Endodermal cell (in vitro differentiated cells): ENCODE data around the gene C17orf107. TPM values are rescaled to one million over a fixed set of nuclear protein-coding genes. Genes with fewer than 3 reads are reported as not detected.
A peak's percentile ranks its signal among the peaks of the same experiment; 100 is the strongest.

Experiments used
- DNase-seq: peaks from one replicate; pipeline ENCODE4 v3.0.0-alpha.2; 2017
- H3K27ac ChIP-seq: 2 replicates; pipeline ENCODE4 v1.5.1; 2013; ENCODE audit warnings: mild to moderate bottlenecking, low read depth, low read length, moderate library complexity
- H3K27me3 ChIP-seq: 2 replicates; pipeline ENCODE4 v1.6.1; 2013; ENCODE audit warnings: mild to moderate bottlenecking, low read length, moderate library complexity; ENCODE audit not compliant: insufficient read depth, control insufficient read depth, poor library complexity, severe bottlenecking
- H3K36me3 ChIP-seq: 2 replicates; pipeline ENCODE4 v1.7.0; 2013; ENCODE audit warnings: mild to moderate bottlenecking, low read length, moderate library complexity; ENCODE audit not compliant: control insufficient read depth, insufficient read depth
- H3K4me1 ChIP-seq: one replicate; pipeline ENCODE4 v1.7.0; 2013; ENCODE audit warnings: low read length; ENCODE audit not compliant: control insufficient read depth, insufficient read depth
- H3K4me3 ChIP-seq: 2 replicates; pipeline ENCODE4 v1.5.1; 2013; ENCODE audit warnings: mild to moderate bottlenecking, low read length, moderate library complexity
- H3K9ac ChIP-seq: 2 replicates; pipeline ENCODE4 v1.6.1; 2013; ENCODE audit warnings: mild to moderate bottlenecking, low read length, moderate library complexity; ENCODE audit not compliant: poor library complexity, severe bottlenecking; ENCODE audit errors: extremely low read depth
- H3K9me3 ChIP-seq: 2 replicates; pipeline ENCODE4 v1.6.1; 2013; ENCODE audit warnings: mild to moderate bottlenecking, low read length, moderate library complexity; ENCODE audit not compliant: control insufficient read depth
- H3K27ac Mint-ChIP-seq: 2 replicates; pipeline ENCODE4 v1.8.0; 2020; ENCODE audit warnings: mixed read lengths
- H3K27me3 Mint-ChIP-seq: 2 replicates; pipeline ENCODE4 v1.8.0; 2021; ENCODE audit warnings: mild to moderate bottlenecking, mixed read lengths; ENCODE audit not compliant: insufficient read depth
- H3K36me3 Mint-ChIP-seq: 2 replicates; pipeline ENCODE4 v1.8.0; 2020; ENCODE audit warnings: low read depth, mixed read lengths
- H3K4me1 Mint-ChIP-seq: 2 replicates; pipeline ENCODE4 v1.8.0; 2020; ENCODE audit warnings: mixed read lengths
- H3K4me3 Mint-ChIP-seq: 2 replicates; pipeline ENCODE4 v1.8.0; 2020; ENCODE audit warnings: mild to moderate bottlenecking, moderate library complexity, mixed read lengths
- H3K9me3 Mint-ChIP-seq: 2 replicates; pipeline ENCODE4 v1.8.0; 2020; ENCODE audit warnings: mild to moderate bottlenecking, mixed read lengths
- WGBS, 2 experiments: methylation state at CpG; one replicate each; pipeline versions ENCODE4 v1.1.5 to v1.1.7; 2013; ENCODE audit warnings: missing lambda C conversion rate in 2 of 2, mixed read lengths in 1 of 2; ENCODE audit not compliant: insufficient coverage in 1 of 2, insufficient read length in 1 of 2; 5-methylcytosine and 5-hydroxymethylcytosine counted together
- total RNA-seq, 2 donors: library from RNA; stranded (reverse); fragmentation: NEBNext Ultra II Directional in 1 of 2; extraction: Animal tissue kit (Norgen Biotek cat#: 25700) in 1 of 2; gene quantifications; 2 replicates in 1 of 2; 3 replicates in 1 of 2; pipeline ENCODE4 v1.2.1, GENCODE V29; 2021
- TF ChIP-seq, protein P1 (sequence below): fragments of 200-600 bp; sonication (generic); conservative IDR thresholded peaks from 2 replicates; pipeline ENCODE4 v1.5.0; 2021; ENCODE audit warnings: antibody characterized with exemption, mild to moderate bottlenecking

The C17orf107 gene
- total RNA-seq, 2 donors from 2014 or later, result 0.82 to 4.8 TPM

DNA sequence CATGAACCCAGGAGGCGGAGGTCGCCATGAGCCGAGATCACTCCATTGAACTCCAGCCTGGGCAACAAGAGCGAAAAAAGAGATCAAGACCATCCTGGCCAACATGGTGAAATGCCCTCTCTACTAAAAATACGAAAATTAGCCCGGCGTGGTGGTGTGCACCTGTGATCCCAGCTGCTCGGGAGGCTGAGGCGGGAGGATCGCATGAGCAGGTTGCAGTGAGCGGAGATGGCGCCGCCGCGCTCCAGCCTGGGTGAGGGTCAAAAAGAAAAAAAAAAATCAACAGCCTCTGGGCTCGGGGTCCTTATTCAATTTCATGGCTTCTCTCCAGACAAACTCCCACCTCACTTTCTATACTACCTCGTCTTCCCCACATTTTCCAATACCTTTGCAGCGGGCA is 29.5 kb downstream of the C17orf107 start:
- TF ChIP-seq, protein P1, sequence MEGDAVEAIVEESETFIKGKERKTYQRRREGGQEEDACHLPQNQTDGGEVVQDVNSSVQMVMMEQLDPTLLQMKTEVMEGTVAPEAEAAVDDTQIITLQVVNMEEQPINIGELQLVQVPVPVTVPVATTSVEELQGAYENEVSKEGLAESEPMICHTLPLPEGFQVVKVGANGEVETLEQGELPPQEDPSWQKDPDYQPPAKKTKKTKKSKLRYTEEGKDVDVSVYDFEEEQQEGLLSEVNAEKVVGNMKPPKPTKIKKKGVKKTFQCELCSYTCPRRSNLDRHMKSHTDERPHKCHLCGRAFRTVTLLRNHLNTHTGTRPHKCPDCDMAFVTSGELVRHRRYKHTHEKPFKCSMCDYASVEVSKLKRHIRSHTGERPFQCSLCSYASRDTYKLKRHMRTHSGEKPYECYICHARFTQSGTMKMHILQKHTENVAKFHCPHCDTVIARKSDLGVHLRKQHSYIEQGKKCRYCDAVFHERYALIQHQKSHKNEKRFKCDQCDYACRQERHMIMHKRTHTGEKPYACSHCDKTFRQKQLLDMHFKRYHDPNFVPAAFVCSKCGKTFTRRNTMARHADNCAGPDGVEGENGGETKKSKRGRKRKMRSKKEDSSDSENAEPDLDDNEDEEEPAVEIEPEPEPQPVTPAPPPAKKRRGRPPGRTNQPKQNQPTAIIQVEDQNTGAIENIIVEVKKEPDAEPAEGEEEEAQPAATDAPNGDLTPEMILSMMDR, result no peak
- Mint-ChIP-seq H3K4me3 (no peak overlapping the region), H3K27ac (no peak overlapping the region), H3K27me3 (no peaks in the 10 kb centered on the region), H3K4me1 (peaks cover 8% of the 10 kb centered on the region), H3K9me3 (no peaks in the 10 kb centered on the region), H3K36me3 (peaks cover 10% of the 10 kb centered on the region)
- Histone ChIP-seq H3K4me1 (no peaks in the 10 kb centered on the region), H3K27ac (no peak overlapping the region), H3K36me3 (peaks cover 3% of the 10 kb centered on the region), H3K4me3 (no peak overlapping the region), H3K9me3 (no peaks in the 10 kb centered on the region), H3K9ac (no peak overlapping the region), H3K27me3 (no peaks in the 10 kb centered on the region)
- DNase-seq, result no peak
- WGBS, 2 experiments, result 96% methylated on average over 12 to 18 of the region's 18 CpGs

DNA sequence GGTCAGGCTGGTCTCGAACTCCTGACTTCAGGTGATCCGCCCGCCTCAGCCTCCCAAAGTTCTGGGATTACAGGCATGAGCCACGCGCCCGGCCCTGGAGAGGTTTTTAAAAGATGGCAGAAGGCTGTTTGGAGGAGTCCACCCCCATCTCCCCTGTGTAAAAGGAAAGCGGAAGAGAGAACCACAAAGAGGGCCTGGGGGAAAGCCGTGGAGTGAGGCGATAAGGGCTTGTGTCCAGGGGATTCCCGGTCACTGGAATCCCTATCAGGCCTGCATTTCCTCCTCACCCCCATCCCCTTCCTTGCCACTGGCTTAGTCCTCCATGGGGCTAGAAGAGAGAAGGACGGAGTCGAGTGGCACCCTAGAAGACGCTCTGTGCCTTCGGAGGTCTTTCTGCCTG is 32.6 kb downstream of the C17orf107 start, which contains the start of gene GP1BA:
Gene GP1BA, plus strand, starts transcription at position 315 of the 400 bp plus-strand sequence. CDS start 328 bp downstream, outside the sequence.
- Mint-ChIP-seq H3K9me3 (no peaks in the 10 kb centered on the region), H3K4me1 (peaks cover 16% of the 10 kb centered on the region), H3K36me3 (peaks cover 11% of the 10 kb centered on the region), H3K4me3 (no peak within 1 kb of the TSS), H3K27me3 (no peaks in the 10 kb centered on the region), H3K27ac (peak within 1 kb of the TSS; percentile 48)
- no peaks in the 10 kb centered on the region for H3K27me3 ChIP-seq
- no peaks in the 10 kb centered on the region for H3K4me1 ChIP-seq
- H3K9ac ChIP-seq, result no peak within 1 kb of the TSS
- 92 to 97% methylated on average over 5 to 14 of the region's 14 CpGs for WGBS, 2 experiments
- no peak within 1 kb of the TSS for H3K27ac ChIP-seq
- H3K9me3 ChIP-seq, result no peaks in the 10 kb centered on the region
- H3K4me3 ChIP-seq, result no peak within 1 kb of the TSS
- peaks cover 12% of the 10 kb centered on the region for H3K36me3 ChIP-seq
- no peak for DNase-seq
- TF ChIP-seq, protein P1, result no peak

DNA sequence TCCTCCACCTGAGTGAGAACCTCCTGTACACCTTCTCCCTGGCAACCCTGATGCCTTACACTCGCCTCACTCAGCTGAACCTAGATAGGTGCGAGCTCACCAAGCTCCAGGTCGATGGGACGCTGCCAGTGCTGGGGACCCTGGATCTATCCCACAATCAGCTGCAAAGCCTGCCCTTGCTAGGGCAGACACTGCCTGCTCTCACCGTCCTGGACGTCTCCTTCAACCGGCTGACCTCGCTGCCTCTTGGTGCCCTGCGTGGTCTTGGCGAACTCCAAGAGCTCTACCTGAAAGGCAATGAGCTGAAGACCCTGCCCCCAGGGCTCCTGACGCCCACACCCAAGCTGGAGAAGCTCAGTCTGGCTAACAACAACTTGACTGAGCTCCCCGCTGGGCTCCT is 33.4 kb downstream of the C17orf107 start:
- H3K9me3 Mint-ChIP-seq, result no peaks in the 10 kb centered on the region
- TF ChIP-seq, protein P1, result no peak
- Histone ChIP-seq H3K4me3 (no peak overlapping the region), H3K36me3 (peaks cover 19% of the 10 kb centered on the region), H3K9me3 (no peaks in the 10 kb centered on the region), H3K4me1 (no peaks in the 10 kb centered on the region), H3K27me3 (no peaks in the 10 kb centered on the region), H3K27ac (no peak overlapping the region), H3K9ac (no peak overlapping the region)
- peak overlapping the region; percentile 48 for H3K27ac Mint-ChIP-seq
- no peak overlapping the region for H3K4me3 Mint-ChIP-seq
- no peak for DNase-seq
- H3K27me3 Mint-ChIP-seq, result no peaks in the 10 kb centered on the region
- H3K4me1 Mint-ChIP-seq, result peaks cover 16% of the 10 kb centered on the region
- whole genome bisulfite sequencing, 2 experiments, result 89 to 91% methylated on average over 11 to 12 of the region's 12 CpGs
- peaks cover 17% of the 10 kb centered on the region for H3K36me3 Mint-ChIP-seq
